Stimulated activated CD4-positive, alpha-beta T cell treated with anti-CD3 and anti-CD28 coated beads, Interleukin-12 subunit alpha, Interleukin-12 subunit beta, amount 100 ng/mL, for 48 hours (primary cell): ENCODE results near the gene GPR143.

Experiments used
- DNase-seq, 3 donors: peaks; one replicate each; pipeline ENCODE4 v3.0.0-alpha.2; 2020; ENCODE audit warnings: low read depth in 2 of 3, low spot score in 1 of 3

Gene GPR143

DNA sequence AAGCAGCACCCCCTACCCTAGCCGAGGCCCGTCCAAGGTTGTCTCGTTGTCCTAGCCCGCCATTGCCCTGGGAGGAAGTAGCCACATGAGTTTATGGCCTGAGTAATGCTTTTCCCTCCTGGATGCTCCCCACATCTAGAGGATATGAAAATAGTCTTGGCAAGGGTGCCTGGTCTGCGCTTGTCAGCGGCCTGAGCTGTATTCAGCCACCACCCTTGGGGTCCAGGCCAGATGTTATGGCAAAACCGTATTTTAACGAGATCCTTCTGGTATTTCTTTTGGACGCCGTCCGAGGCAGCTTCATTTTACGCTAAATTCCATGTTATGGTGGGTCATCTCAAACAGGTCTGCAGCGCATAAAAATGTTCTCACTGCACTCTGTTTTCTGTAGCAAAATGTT is 89.3 kb downstream of the GPR143 start:
- no peak for DNase-seq
